ENCODE measurements around the gene PPM1M. TPM values are rescaled to one million over a fixed set of nuclear protein-coding genes. Genes with fewer than 3 reads are reported as not detected.

Gene PPM1M
- polyA plus RNA-seq, 1 donor from 2014 or later: 1.1 TPM

DNA sequence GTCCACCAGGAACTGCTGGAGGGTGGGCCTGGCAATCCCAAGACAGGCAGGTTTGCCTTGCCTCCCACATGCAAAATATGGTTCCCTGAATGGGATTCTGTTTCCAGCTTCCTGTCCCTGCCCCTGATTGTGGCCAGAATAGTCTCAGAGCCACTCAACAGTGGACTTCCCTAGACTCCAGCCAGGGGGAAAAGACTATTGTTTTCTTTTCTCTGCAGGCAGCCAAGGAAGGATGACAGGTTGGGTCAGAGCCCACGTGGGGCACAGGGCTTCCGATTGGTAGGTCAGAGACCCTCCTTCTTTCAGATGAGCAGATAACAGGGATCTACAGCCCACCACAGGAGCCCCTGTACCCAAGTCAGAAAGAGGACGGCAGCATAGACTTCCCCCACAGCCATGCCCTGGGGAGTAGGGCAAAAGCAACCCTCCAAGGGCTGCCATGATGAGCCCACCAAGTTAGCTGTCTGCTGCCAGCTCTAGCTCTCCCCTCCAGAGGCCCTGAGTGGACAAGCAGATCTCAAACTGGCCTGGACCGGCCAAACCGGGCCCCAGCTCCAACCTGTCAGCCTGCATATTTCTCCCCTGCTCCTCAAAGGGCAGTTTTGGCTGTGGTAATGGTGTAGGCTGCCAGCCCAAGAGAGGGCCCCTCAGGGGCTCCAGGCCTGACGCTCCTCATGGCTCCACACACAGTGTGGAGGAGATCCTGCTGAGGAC lies 26.5 kb upstream of the PPM1M start:
- no peak overlapping the region for H3K9ac ChIP-seq (ENCODE audit: low read length)
- no peak for TF ChIP-seq RAD21 (conservative IDR thresholded peaks at IDR 0.05)
- no peak for TF ChIP-seq EZH2 (IDR thresholded peaks at IDR 0.05; ENCODE audit: borderline replicate concordance, insufficient read depth, low read length, poor library complexity, severe bottlenecking)
- no peak for TF ChIP-seq SMC3 (conservative IDR thresholded peaks at IDR 0.05; ENCODE audit: poor library complexity)
- TF ChIP-seq, protein P1, sequence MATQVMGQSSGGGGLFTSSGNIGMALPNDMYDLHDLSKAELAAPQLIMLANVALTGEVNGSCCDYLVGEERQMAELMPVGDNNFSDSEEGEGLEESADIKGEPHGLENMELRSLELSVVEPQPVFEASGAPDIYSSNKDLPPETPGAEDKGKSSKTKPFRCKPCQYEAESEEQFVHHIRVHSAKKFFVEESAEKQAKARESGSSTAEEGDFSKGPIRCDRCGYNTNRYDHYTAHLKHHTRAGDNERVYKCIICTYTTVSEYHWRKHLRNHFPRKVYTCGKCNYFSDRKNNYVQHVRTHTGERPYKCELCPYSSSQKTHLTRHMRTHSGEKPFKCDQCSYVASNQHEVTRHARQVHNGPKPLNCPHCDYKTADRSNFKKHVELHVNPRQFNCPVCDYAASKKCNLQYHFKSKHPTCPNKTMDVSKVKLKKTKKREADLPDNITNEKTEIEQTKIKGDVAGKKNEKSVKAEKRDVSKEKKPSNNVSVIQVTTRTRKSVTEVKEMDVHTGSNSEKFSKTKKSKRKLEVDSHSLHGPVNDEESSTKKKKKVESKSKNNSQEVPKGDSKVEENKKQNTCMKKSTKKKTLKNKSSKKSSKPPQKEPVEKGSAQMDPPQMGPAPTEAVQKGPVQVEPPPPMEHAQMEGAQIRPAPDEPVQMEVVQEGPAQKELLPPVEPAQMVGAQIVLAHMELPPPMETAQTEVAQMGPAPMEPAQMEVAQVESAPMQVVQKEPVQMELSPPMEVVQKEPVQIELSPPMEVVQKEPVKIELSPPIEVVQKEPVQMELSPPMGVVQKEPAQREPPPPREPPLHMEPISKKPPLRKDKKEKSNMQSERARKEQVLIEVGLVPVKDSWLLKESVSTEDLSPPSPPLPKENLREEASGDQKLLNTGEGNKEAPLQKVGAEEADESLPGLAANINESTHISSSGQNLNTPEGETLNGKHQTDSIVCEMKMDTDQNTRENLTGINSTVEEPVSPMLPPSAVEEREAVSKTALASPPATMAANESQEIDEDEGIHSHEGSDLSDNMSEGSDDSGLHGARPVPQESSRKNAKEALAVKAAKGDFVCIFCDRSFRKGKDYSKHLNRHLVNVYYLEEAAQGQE (IDR thresholded peaks at IDR 0.05; ENCODE audit: borderline replicate concordance): no peak
- no peak for TF ChIP-seq TAF1 (IDR thresholded peaks at IDR 0.05; ENCODE audit: low read depth)
- TF ChIP-seq POLR2AphosphoS5 (IDR thresholded peaks at IDR 0.05): no peak
- TF ChIP-seq EP300 (conservative IDR thresholded peaks at IDR 0.05; ENCODE audit: poor library complexity, severe bottlenecking): no peak
- TF ChIP-seq, protein P2, sequence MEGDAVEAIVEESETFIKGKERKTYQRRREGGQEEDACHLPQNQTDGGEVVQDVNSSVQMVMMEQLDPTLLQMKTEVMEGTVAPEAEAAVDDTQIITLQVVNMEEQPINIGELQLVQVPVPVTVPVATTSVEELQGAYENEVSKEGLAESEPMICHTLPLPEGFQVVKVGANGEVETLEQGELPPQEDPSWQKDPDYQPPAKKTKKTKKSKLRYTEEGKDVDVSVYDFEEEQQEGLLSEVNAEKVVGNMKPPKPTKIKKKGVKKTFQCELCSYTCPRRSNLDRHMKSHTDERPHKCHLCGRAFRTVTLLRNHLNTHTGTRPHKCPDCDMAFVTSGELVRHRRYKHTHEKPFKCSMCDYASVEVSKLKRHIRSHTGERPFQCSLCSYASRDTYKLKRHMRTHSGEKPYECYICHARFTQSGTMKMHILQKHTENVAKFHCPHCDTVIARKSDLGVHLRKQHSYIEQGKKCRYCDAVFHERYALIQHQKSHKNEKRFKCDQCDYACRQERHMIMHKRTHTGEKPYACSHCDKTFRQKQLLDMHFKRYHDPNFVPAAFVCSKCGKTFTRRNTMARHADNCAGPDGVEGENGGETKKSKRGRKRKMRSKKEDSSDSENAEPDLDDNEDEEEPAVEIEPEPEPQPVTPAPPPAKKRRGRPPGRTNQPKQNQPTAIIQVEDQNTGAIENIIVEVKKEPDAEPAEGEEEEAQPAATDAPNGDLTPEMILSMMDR (IDR thresholded peaks at IDR 0.05; ENCODE audit: poor library complexity, severe bottlenecking): no peak
- TF ChIP-seq MXI1 (conservative IDR thresholded peaks at IDR 0.05; ENCODE audit: poor library complexity, severe bottlenecking): no peak

DNA sequence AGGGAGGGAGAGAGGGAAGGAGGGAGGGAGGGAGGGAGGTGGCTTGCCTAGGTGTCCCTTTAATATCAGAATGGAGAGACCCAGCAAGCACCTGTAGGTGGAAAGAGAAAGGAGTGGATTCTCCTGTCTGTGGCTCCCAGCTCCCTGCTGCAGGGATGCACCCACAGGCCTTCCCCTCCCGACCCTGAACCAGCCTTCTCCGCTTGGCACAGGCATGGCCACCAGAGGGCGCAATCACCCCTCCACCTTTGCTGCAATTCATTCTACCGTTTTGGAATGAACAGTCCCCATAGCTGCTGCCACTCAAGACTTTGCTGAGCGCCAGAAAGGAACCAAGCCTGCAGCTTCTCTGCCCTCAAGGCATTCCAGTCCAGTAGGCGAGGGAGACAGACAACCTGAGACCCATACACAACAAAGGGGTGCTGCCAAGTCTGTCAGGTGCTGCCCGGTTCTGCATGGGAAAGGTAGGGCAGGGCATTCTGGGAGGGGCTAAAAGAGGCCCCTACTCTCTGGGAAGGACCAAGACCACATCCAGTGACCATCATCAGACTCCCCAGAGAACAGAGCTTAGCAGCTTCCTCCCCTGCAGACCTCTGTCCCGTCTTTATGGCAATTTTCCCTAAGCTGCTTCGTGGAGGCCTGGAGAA lies 25.1 kb upstream of the PPM1M start:
- Histone ChIP-seq H3K27ac (ENCODE audit: low read length) (no peak overlapping the region), H3K9me2 (ENCODE audit: insufficient read depth, low read length) (no peaks in the 10 kb centered on the region), H3K36me3 (ENCODE audit: insufficient read depth, low read length) (no peaks in the 10 kb centered on the region), H3K4me2 (ENCODE audit: low read length) (no peak overlapping the region), H4K20me1 (ENCODE audit: insufficient read depth) (no peaks in the 10 kb centered on the region), H3K27me3 (ENCODE audit: insufficient read depth, low read depth, low read length) (no peaks in the 10 kb centered on the region), H3K79me2 (replicated peaks; ENCODE audit: insufficient read depth, low read length) (no peaks in the 10 kb centered on the region), H3F3A (ENCODE audit: insufficient read depth, low read length, poor library complexity, severe bottlenecking) (no peaks in the 10 kb centered on the region), H2AFZ (ENCODE audit: low read depth, low read length) (no peak overlapping the region), H3K4me3 (ENCODE audit: low read length) (no peak overlapping the region), H3K9me3 (ENCODE audit: low read length) (no peaks in the 10 kb centered on the region), H3K9ac (ENCODE audit: low read length) (no peak overlapping the region)
- TF ChIP-seq RAD21 (conservative IDR thresholded peaks at IDR 0.05) (peak; percentile 79), POLR2AphosphoS5 (IDR thresholded peaks at IDR 0.05) (no peak), EP300 (conservative IDR thresholded peaks at IDR 0.05; ENCODE audit: poor library complexity, severe bottlenecking) (no peak), SMC3 (conservative IDR thresholded peaks at IDR 0.05; ENCODE audit: poor library complexity) (peak; percentile 89)
- TF ChIP-seq, protein P2 (IDR thresholded peaks at IDR 0.05; ENCODE audit: poor library complexity, severe bottlenecking): peak; percentile 87

More for the DNA sequence above, 26.5 kb upstream of the PPM1M start:
- H3K79me2 ChIP-seq (replicated peaks; ENCODE audit: insufficient read depth, low read length): no peaks in the 10 kb centered on the region
- H3K4me3 ChIP-seq (ENCODE audit: low read length): no peak overlapping the region
- H3K27me3 ChIP-seq (ENCODE audit: insufficient read depth, low read depth, low read length): no peaks in the 10 kb centered on the region
- no peaks in the 10 kb centered on the region for H4K20me1 ChIP-seq (ENCODE audit: insufficient read depth)
- H3K36me3 ChIP-seq (ENCODE audit: insufficient read depth, low read length): no peaks in the 10 kb centered on the region
- no peak overlapping the region for H3K4me2 ChIP-seq (ENCODE audit: low read length)
- H3K9me2 ChIP-seq (ENCODE audit: insufficient read depth, low read length): no peaks in the 10 kb centered on the region
- H3K9me3 ChIP-seq (ENCODE audit: low read length): no peaks in the 10 kb centered on the region
- H3K27ac ChIP-seq (ENCODE audit: low read length): no peak overlapping the region
- no peaks in the 10 kb centered on the region for H3F3A ChIP-seq (ENCODE audit: insufficient read depth, low read length, poor library complexity, severe bottlenecking)
- no peak overlapping the region for H2AFZ ChIP-seq (ENCODE audit: low read depth, low read length)
